HEK293T (cell line): ENCODE data around the gene GALM.
"Not testable (repeated sequence)": the region's sequence is repeated elsewhere in the genome, so short reads cannot be mapped to it uniquely, and the experiment has no call there.

Experiments
- CTCF ChIA-PET: fragments of 350-600 bp; formaldehyde crosslinking; extraction: SDS; loops from one replicate; lab custom pipeline; 2021; ENCODE audit warnings: antibody characterized with exemption, inconsistent platforms; lab: Yijun Ruan, JAX
- POLR2A ChIA-PET: fragments of 350-600 bp; formaldehyde crosslinking; extraction: SDS; loops from one replicate; lab custom pipeline; 2020; ENCODE audit warnings: antibody characterized with exemption, inconsistent platforms; lab: Yijun Ruan, JAX
- DNase-seq: peaks from one replicate; pipeline ENCODE4 v3.0.0; 2012; ENCODE audit warnings: mixed read lengths; ENCODE audit errors: extremely low spot score
- ARNT ChIP-seq: fragments of 450-650 bp; IDR thresholded peaks from 2 replicates; pipeline ENCODE4 v1.6.1; 2017; ENCODE audit warnings: mild to moderate bottlenecking
- BHLHE40 ChIP-seq: fragments of 450-650 bp; IDR thresholded peaks from 2 replicates; pipeline ENCODE4 v1.6.1; 2016; ENCODE audit warnings: mild to moderate bottlenecking, moderate library complexity, borderline replicate concordance
- CTBP1 ChIP-seq: fragments of 450-650 bp; IDR thresholded peaks from 2 replicates; pipeline ENCODE4 v1.6.1; 2016; ENCODE audit warnings: borderline replicate concordance
- ELF4 ChIP-seq: fragments of 450-650 bp; IDR thresholded peaks from 2 replicates; pipeline ENCODE4 v1.6.1; 2017; ENCODE audit warnings: antibody characterized with exemption
- FOXA1 ChIP-seq: fragments of 450-650 bp; IDR thresholded peaks from 2 replicates; pipeline ENCODE4 v1.6.1; 2016; ENCODE audit warnings: mild to moderate bottlenecking
- FOXK2 ChIP-seq: fragments of 450-650 bp; IDR thresholded peaks from 2 replicates; pipeline ENCODE4 v1.6.1; 2016; ENCODE audit warnings: mild to moderate bottlenecking
- FOXM1 ChIP-seq: fragments of 450-650 bp; IDR thresholded peaks from 2 replicates; pipeline ENCODE4 v1.6.1; 2017; ENCODE audit warnings: mild to moderate bottlenecking, borderline replicate concordance
- HDGF ChIP-seq: fragments of 450-650 bp; IDR thresholded peaks from 2 replicates; pipeline ENCODE4 v1.6.1; 2017; ENCODE audit warnings: antibody characterized with exemption, borderline replicate concordance
- L3MBTL2 ChIP-seq: fragments of 450-650 bp; conservative IDR thresholded peaks from 2 replicates; pipeline ENCODE4 v1.6.1; 2016; ENCODE audit warnings: mild to moderate bottlenecking
- LEF1 ChIP-seq: fragments of 450-650 bp; IDR thresholded peaks from 2 replicates; pipeline ENCODE4 v1.6.1; 2017; ENCODE audit warnings: mild to moderate bottlenecking, borderline replicate concordance
- NFRKB ChIP-seq: fragments of 450-650 bp; IDR thresholded peaks from 2 replicates; pipeline ENCODE4 v1.6.1; 2016; ENCODE audit warnings: mild to moderate bottlenecking, moderate library complexity
- PKNOX1 ChIP-seq: fragments of 450-650 bp; IDR thresholded peaks from 2 replicates; pipeline ENCODE4 v1.6.1; 2016
- SP1 ChIP-seq: fragments of 450-650 bp; IDR thresholded peaks from 2 replicates; pipeline ENCODE4 v1.6.1; 2017
- SUZ12 ChIP-seq: fragments of 450-650 bp; IDR thresholded peaks from 2 replicates; pipeline ENCODE4 v1.6.1; 2016; ENCODE audit warnings: mild to moderate bottlenecking
- TARDBP ChIP-seq: fragments of 450-650 bp; IDR thresholded peaks from 2 replicates; pipeline ENCODE4 v1.6.1; 2016
- ZNF384 ChIP-seq: fragments of 450-650 bp; IDR thresholded peaks from 2 replicates; pipeline ENCODE4 v1.6.1; 2016

The GALM gene

DNA sequence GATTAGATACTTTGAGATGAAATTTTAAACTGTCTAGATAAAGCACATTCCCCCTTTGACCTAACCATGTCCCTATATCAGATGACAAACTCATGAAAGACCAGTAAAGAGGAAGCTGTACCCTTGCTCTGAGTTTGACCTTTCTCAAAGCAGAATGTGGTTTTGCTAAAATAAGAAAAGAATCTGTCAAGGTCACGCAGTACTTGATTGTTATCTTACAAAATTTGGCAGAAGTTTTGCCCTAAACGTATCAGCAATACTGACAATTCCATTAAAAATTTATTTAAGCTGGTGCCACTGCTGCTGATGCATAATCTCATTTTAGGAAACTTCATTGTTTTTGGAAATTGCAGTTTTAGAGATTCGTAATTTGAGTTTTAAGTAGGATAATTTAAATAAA is 31.2 kb upstream of the GALM start:
- POLR2A ChIA-PET: no interaction called here
- no peak for DNase-seq
- no peak for TF ChIP-seq LEF1
- no peak for TF ChIP-seq L3MBTL2
- no peak for TF ChIP-seq CTBP1
- no peak for TF ChIP-seq FOXM1
- TF ChIP-seq ZNF384: no peak
- TF ChIP-seq BHLHE40: no peak
- TF ChIP-seq ELF4: no peak
- CTCF ChIA-PET: no interaction called here

GRCh38 chr2:38635139-38635538 is 30.8 kb upstream of the GALM start:
- ChIA-PET POLR2A (no interaction called here), CTCF (no interaction called here)
- TF ChIP-seq TARDBP (no peak), SP1 (no peak), SUZ12 (no peak), FOXK2 (no peak), FOXA1 (no peak), ARNT (no peak), CTBP1 (no peak), ZNF384 (no peak), NFRKB (no peak), BHLHE40 (no peak), ELF4 (no peak), LEF1 (no peak), HDGF (no peak), PKNOX1 (no peak), FOXM1 (no peak), L3MBTL2 (no peak)
- DNase-seq: no peak

GRCh38 chr2:38636069-38636468 is 29.8 kb upstream of the GALM start:
- POLR2A ChIA-PET: no interaction called here
- no peak for DNase-seq
- CTCF ChIA-PET: no interaction called here
- TF ChIP-seq LEF1: no peak
- no peak for TF ChIP-seq BHLHE40
- no peak for TF ChIP-seq FOXK2
- TF ChIP-seq FOXA1: no peak
- TF ChIP-seq FOXM1: no peak
- no peak for TF ChIP-seq NFRKB
- TF ChIP-seq PKNOX1: no peak
- TF ChIP-seq SUZ12: no peak

DNA sequence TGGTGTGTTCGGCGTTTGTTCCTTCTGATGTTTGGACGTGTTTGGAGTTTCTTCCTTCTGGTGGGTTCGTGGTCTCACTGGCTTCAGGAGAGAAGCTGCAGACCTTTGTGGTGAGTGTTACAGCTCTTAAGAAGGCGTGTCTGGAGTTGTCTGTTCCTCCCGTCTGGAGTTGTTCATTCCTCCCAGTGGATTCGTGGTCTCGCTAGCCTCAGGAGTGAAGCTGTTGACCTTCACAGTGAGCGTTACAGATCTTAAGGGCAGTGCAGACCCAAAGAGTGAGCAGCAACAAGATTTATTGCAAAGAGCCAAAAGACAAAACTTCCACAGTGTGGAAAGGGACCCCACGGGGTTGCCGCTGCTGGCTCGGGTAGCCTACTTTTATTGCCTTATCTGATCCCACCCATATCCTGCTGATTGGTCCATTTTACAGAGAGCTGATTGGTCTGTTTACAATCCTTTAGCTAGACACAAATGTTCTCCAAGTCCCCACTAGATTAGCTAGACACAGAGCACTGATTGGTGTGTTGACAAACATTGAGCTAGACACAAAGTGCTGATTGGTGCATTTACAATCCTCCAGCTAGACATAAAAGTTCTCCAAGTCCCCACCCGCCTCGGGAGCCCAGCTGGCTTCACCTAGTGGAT is 23.4 kb upstream of the GALM start:
- CTCF ChIA-PET, POLR2A ChIA-PET, DNase-seq: not testable (repeated sequence)

GRCh38 chr2:38643021-38643671 is 22.8 kb upstream of the GALM start:
- DNase-seq: no peak
- CTCF ChIA-PET: no interaction called here
- TF ChIP-seq HDGF (no peak), SP1 (no peak), TARDBP (no peak), ELF4 (no peak), BHLHE40 (no peak), SUZ12 (no peak), ARNT (no peak), FOXM1 (no peak), PKNOX1 (no peak), FOXK2 (no peak), L3MBTL2 (no peak), CTBP1 (no peak), ZNF384 (no peak)
- POLR2A ChIA-PET: no interaction called here

- POLR2A ChIA-PET: not testable (repeated sequence)
These were observed 22.0 kb upstream of the GALM start for GRCh38 chr2:38643683-38644511.

More at GRCh38 chr2:38643683-38644511, 22.0 kb upstream of the GALM start:
- DNase-seq, CTCF ChIA-PET: not testable (repeated sequence)
